K562 (cell line): ENCODE results near the gene NUP188. TPM values are rescaled to one million over a fixed set of nuclear protein-coding genes. Genes with fewer than 3 reads are reported as not detected.

ENCODE experiments used
- ATF7 ChIP-seq: fragments of 450-650 bp; IDR thresholded peaks from 2 replicates; pipeline ENCODE4 v1.7.1; 2014; ENCODE audit warnings: mild to moderate bottlenecking, moderate library complexity
- CREB1 ChIP-seq, 2 experiments: sonication (generic) in 1 of 2; formaldehyde crosslinking in 1 of 2; IDR thresholded peaks; 2 replicates each; pipeline versions ENCODE4 v1.6.1 to v1.8.0; 2012 to 2022; ENCODE audit warnings: inconsistent platforms in 1 of 2, mild to moderate bottlenecking in 1 of 2, missing genetic modification reagents in 1 of 2, moderate library complexity in 1 of 2
- CREM ChIP-seq: IDR thresholded peaks from 2 replicates; pipeline ENCODE4 v1.6.1; 2014; ENCODE audit warnings: antibody characterized with exemption, low read depth
- ELF4 ChIP-seq: fragments of 450-650 bp; formaldehyde crosslinking; IDR thresholded peaks from 2 replicates; pipeline ENCODE4 v1.4.0; 2022; ENCODE audit warnings: missing genetic modification characterization
- HDAC2 ChIP-seq: fragments of 450-650 bp; IDR thresholded peaks from 2 replicates; pipeline ENCODE4 v1.6.1; 2016; ENCODE audit warnings: mild to moderate bottlenecking
- NCOR1 ChIP-seq: fragments of 450-650 bp; IDR thresholded peaks from 2 replicates; pipeline ENCODE4 v1.6.1; 2016; ENCODE audit warnings: mild to moderate bottlenecking, moderate library complexity
- NR1H2 ChIP-seq: sonication (generic); formaldehyde crosslinking; IDR thresholded peaks from 2 replicates; pipeline ENCODE4 v1.4.0; 2020; ENCODE audit warnings: mild to moderate bottlenecking, missing genetic modification reagents
- RAD51 ChIP-seq: fragments of 450-650 bp; IDR thresholded peaks from 2 replicates; pipeline ENCODE4 v1.7.1; 2016; ENCODE audit warnings: low read depth, mild to moderate bottlenecking, borderline replicate concordance
- RB1 ChIP-seq: fragments of 450-650 bp; IDR thresholded peaks from 2 replicates; pipeline ENCODE4 v1.6.1; 2017; ENCODE audit warnings: low read depth, mild to moderate bottlenecking
- SETDB1 ChIP-seq: IDR thresholded peaks from one replicate; pipeline ENCODE4 v1.6.1; 2012; ENCODE audit warnings: low read length, control low read depth, inconsistent platforms
- U2AF1 ChIP-seq: fragments of 200-400 bp; formaldehyde crosslinking; optimal IDR thresholded peaks from 2 replicates; pipeline ENCODE3; 2017; ENCODE audit warnings: mild to moderate bottlenecking, low read depth, low read length, moderate library complexity
- U2AF2 ChIP-seq: fragments of 200-400 bp; formaldehyde crosslinking; optimal IDR thresholded peaks from 2 replicates; pipeline ENCODE3; 2017; ENCODE audit warnings: low read depth, mild to moderate bottlenecking, low read length
- ZMIZ1 ChIP-seq, 2 experiments: fragments of 150-350 bp in 1 of 2; IDR thresholded peaks; 2 replicates each; pipeline ENCODE4 v1.6.1; 2012 to 2016; ENCODE audit warnings: low read depth in 2 of 2, low read length in 2 of 2, mild to moderate bottlenecking in 1 of 2, moderate library complexity in 1 of 2
- polyA plus RNA-seq, 8 experiments: library from polyadenylated mRNA; depleted of rRNA in 4 of 8; stranded (reverse) in 5 of 8; unstranded in 3 of 8; fragments of >200 nt; fragmentation: Nextera tagmentation in 2 of 8; fragmentation: Illumina TruSeq in 1 of 8; extraction: Ambion mirVana in 2 of 8; extraction: Trizol in 1 of 8; gene quantifications; 2 replicates each; pipeline versions ENCODE4 v1.2.1 to v1.2.3, GENCODE V29; 2011 to 2014; ENCODE audit warnings: inconsistent platforms in 1 of 8, missing spikeins in 1 of 8
- total RNA-seq, 7 experiments: library from RNA; depleted of rRNA in 6 of 7; stranded (reverse); fragments of >200 nt in 6 of 7; fragmentation: Illumina TruSeq in 2 of 7; extraction: Trizol in 2 of 7; gene quantifications; 2 replicates each; pipeline versions ENCODE4 v1.2.1 to v1.2.3, GENCODE V29; 2011 to 2021; ENCODE audit warnings: low replicate concordance in 1 of 7
- TF ChIP-seq, protein P1 (sequence below): fragments of 450-650 bp; formaldehyde crosslinking; IDR thresholded peaks from 2 replicates; pipeline ENCODE4 v1.4.0; 2020; ENCODE audit warnings: mild to moderate bottlenecking, moderate library complexity
- TF ChIP-seq, protein P2 (sequence below), 2 experiments: fragments of 450-650 bp in 1 of 2; sonication (generic) in 1 of 2; formaldehyde crosslinking in 1 of 2; IDR thresholded peaks in 1 of 2; conservative IDR thresholded peaks in 1 of 2; 2 replicates each; pipeline versions ENCODE4 v1.6.1 to v1.8.1; 2016 to 2023; ENCODE audit warnings: mild to moderate bottlenecking in 2 of 2, moderate library complexity in 2 of 2, inconsistent platforms in 1 of 2, missing genetic modification reagents in 1 of 2

The NUP188 gene
- total and polyA plus RNA-seq, 9 of the 15 experiments (the other 6 are each of a cell fraction or from before 2014, with no cell fraction given), result 11.7 to 135 (median 70.6) TPM

DNA sequence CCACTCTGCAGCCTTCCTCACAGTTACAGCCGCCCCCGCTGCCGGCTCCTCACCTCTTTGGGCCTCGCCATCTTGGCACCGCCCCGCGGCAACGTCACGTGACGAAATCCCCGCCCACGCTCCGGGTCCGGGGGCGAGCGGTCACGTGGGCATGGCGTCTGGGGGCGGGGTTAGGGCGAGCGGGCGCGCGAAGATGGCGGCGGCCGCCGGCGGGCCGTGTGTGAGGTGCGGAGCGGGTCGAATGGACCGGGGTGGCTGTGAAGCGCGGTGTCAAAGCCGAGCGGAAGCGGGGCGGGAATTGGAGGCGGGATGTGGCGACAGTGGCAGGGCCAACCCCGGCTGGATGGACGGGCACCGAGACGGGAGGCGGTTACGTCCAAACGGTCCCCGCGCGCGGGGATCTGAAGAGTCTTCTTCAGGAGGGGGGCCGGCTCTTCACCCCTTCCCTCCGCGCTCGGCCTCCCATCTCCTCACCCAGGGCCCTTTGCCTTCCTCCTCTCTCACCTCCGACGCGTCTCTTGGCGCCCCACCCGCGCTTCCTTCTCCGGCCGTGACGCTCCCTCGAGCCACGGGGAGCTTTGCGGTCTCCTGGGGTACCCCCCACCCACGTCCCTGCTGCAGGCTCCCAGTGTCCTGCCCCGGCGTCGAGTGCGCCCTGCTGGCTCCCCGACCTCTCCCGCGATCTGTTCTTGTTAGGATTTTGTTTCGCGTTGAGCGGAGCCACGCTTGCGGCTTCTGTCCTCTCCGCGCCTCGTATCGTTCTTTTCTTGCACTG is at the start of gene NUP188, which contains the start of gene DOLK (continued):
- TF ChIP-seq, protein P1, sequence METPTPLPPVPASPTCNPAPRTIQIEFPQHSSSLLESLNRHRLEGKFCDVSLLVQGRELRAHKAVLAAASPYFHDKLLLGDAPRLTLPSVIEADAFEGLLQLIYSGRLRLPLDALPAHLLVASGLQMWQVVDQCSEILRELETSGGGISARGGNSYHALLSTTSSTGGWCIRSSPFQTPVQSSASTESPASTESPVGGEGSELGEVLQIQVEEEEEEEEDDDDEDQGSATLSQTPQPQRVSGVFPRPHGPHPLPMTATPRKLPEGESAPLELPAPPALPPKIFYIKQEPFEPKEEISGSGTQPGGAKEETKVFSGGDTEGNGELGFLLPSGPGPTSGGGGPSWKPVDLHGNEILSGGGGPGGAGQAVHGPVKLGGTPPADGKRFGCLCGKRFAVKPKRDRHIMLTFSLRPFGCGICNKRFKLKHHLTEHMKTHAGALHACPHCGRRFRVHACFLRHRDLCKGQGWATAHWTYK (CRISPR knock-in tag), result peak; percentile 61; the same call in 1 of the 2 replicates
- TF ChIP-seq CREB1 (IDR thresholded peaks at IDR 0.05), result peak; percentile 87
- peak; percentile 84 for TF ChIP-seq CREB1 (CRISPR knock-in tag; IDR thresholded peaks at IDR 0.05)
- TF ChIP-seq NR1H2 (CRISPR knock-in tag), result peak; percentile 17
- TF ChIP-seq SETDB1, result peak; percentile 29
- TF ChIP-seq U2AF1, result peak; percentile 97
- 0 out of 4 replicates have a peak, but pooled peaks of 1 of the 2 experiments have one; percentile 23 for TF ChIP-seq ZMIZ1 (IDR thresholded peaks at IDR 0.05; ENCODE audit: low read depth in 2 of 2, low read length in 2 of 2)
- TF ChIP-seq U2AF2, result no peak
- peak; percentile 63; the same call in 1 of the 2 replicates for TF ChIP-seq ATF7
- peak; percentile 66; the same call in 1 of the 2 replicates for TF ChIP-seq ELF4 (CRISPR knock-in tag)
- peak; percentile 94 for TF ChIP-seq CREM
- peak; percentile 92 for TF ChIP-seq RB1
- 0 out of 2 replicates have a peak, but pooled peaks have one; percentile 18 for TF ChIP-seq HDAC2
- TF ChIP-seq RAD51, result peak; percentile 100
- TF ChIP-seq, protein P2, sequence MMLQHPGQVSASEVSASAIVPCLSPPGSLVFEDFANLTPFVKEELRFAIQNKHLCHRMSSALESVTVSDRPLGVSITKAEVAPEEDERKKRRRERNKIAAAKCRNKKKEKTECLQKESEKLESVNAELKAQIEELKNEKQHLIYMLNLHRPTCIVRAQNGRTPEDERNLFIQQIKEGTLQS (IDR thresholded peaks at IDR 0.05), result peak; percentile 69
- TF ChIP-seq, protein P2 (CRISPR knock-in tag; conservative IDR thresholded peaks at IDR 0.05), result no peak
- TF ChIP-seq NCOR1, result no peak; the same call in 1 of the 2 replicates
